GM19238 (cell line): ENCODE measurements around the gene TBC1D3H.
"Not testable (repeated sequence)": the region's sequence is repeated elsewhere in the genome, so short reads cannot be mapped to it uniquely, and the experiment has no call there.

ENCODE experiments used
- DNase-seq: peaks from one replicate; pipeline ENCODE4 v3.0.0; 2011; ENCODE audit warnings: low spot score; ENCODE audit not compliant: insufficient read length

Gene TBC1D3H

GRCh38 chr17:36388385-36389245 is at the start of gene TBC1D3H:
Gene TBC1D3H, minus strand, starts transcription at chr17:36388435. Its CDS starts 1,540 bp downstream, at chr17:36386895.
- DNase-seq: not testable (repeated sequence)

GRCh38 chr17:36428891-36429290 is 40.7 kb upstream of the TBC1D3H start:
- DNase-seq: not testable (repeated sequence)

- not testable (repeated sequence) for DNase-seq
These were observed 27.1 kb upstream of the TBC1D3H start for GRCh38 chr17:36415180-36415941.

- not testable (repeated sequence) for DNase-seq
These were observed 2.9 kb upstream of the TBC1D3H start for GRCh38 chr17:36390943-36391645.

- DNase-seq: not testable (repeated sequence)
These were observed 12.3 kb downstream of the TBC1D3H start for GRCh38 chr17:36375938-36376337.

GRCh38 chr17:36362496-36362895 is 25.7 kb downstream of the TBC1D3H start:
- not testable (repeated sequence) for DNase-seq
